ENCODE data around the gene HM13. TPM values are rescaled to one million over a fixed set of nuclear protein-coding genes. Genes with fewer than 3 reads are reported as not detected.

Gene HM13
- total and polyA plus RNA-seq, 4 donors: 57.6 to 210 (median 99.1) TPM

- Histone ChIP-seq H3K27ac (ENCODE audit: low read depth in 1 of 2, low read length in 2 of 2) (peak overlapping the region; percentile 65 to 66), H3K4me3 (ENCODE audit: low read depth in 1 of 3, low read length in 3 of 3) (no peak overlapping the region), H3K4me1 (ENCODE audit: control insufficient read depth in 4 of 4, insufficient read depth in 4 of 4, low read length in 3 of 4) (peaks cover 10 to 37% (median 25%) of the 10 kb centered on the region in 4 donors), H3K36me3 (ENCODE audit: control insufficient read depth in 4 of 4, insufficient read depth in 3 of 4, low read depth in 1 of 4, low read length in 3 of 4) (peaks cover 0 to 13% (median 8%) of the 10 kb centered on the region in 4 donors), H3K27me3 (ENCODE audit: control insufficient read depth in 4 of 4, insufficient read depth in 4 of 4, low read length in 3 of 4) (no peaks in the 10 kb centered on the region), H3K9ac (ENCODE audit: low read depth in 1 of 2, low read length in 2 of 2) (no peak overlapping the region), H3K9me3 (ENCODE audit: control insufficient read depth in 4 of 4, low read length in 3 of 4) (no peaks in the 10 kb centered on the region)
- 85% methylated on average over 21 of the region's 21 CpGs for WGBS
- TF ChIP-seq ZBTB33 (IDR thresholded peaks at IDR 0.05) (no peak), HNF4A (conservative IDR thresholded peaks at IDR 0.05) (no peak)
- DNase-seq (ENCODE audit: low spot score): no peak
Observed at GRCh38 chr20:31568041-31568731, 53.9 kb downstream of the HM13 start.

DNA sequence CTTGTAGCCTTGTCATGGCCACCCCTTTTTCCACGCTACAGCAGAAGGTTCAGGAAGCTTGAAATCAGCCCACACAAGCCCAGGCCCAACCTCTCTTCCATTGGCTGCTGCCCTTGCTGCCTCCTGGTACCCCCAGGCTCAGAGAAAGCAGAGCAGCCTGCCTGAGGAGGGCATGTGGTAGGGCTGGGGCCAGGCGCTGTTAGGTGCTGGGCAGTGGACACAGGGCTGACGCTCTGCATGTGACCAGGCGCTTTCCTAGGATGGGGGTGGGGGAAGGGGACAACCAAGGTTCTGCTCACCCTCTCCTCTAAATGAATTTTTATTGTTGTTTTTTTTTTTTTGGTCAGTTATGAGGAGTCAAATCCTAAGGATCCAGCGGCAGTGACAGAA is 54.5 kb downstream of the HM13 start:
- H3K9me3 ChIP-seq (ENCODE audit: control insufficient read depth in 4 of 4, low read length in 3 of 4): no peaks in the 10 kb centered on the region
- peaks cover 10 to 42% (median 26%) of the 10 kb centered on the region in 4 donors for H3K4me1 ChIP-seq (ENCODE audit: control insufficient read depth in 4 of 4, insufficient read depth in 4 of 4, low read length in 3 of 4)
- DNase-seq (ENCODE audit: low spot score): no peak
- H3K27me3 ChIP-seq (ENCODE audit: control insufficient read depth in 4 of 4, insufficient read depth in 4 of 4, low read length in 3 of 4): no peaks in the 10 kb centered on the region
- WGBS: 72% methylated on average over 5 of the region's 5 CpGs
- TF ChIP-seq TAF1 (conservative IDR thresholded peaks at IDR 0.05): no peak
- TF ChIP-seq EGR1 (IDR thresholded peaks at IDR 0.05; ENCODE audit: low read depth in 2 of 2): no peak
- no peak for TF ChIP-seq CTCF (IDR thresholded peaks at IDR 0.05; ENCODE audit: low read depth, low read length, missing input control)
- no peak for TF ChIP-seq MAX (IDR thresholded peaks at IDR 0.05)
- no peak for TF ChIP-seq HNF4A (conservative IDR thresholded peaks at IDR 0.05)
- TF ChIP-seq SP1 (IDR thresholded peaks at IDR 0.05): no peak
- no peak for TF ChIP-seq FOXA2 (IDR thresholded peaks at IDR 0.05)
- no peak for TF ChIP-seq FOXA1 (IDR thresholded peaks at IDR 0.05)
- TF ChIP-seq GABPA (IDR thresholded peaks at IDR 0.05 in 1 of 2, conservative IDR thresholded peaks at IDR 0.05 in 1 of 2): no peak
- no peak for TF ChIP-seq ATF3 (IDR thresholded peaks at IDR 0.05)
- no peak for TF ChIP-seq NR2F2 (IDR thresholded peaks at IDR 0.05)
- no peak for TF ChIP-seq REST (IDR thresholded peaks at IDR 0.05)
- no peak for TF ChIP-seq RXRA (IDR thresholded peaks at IDR 0.05)
- no peak for TF ChIP-seq RAD21 (IDR thresholded peaks at IDR 0.05)
- no peak for TF ChIP-seq JUND (IDR thresholded peaks at IDR 0.05)
- no peak for TF ChIP-seq YY1 (IDR thresholded peaks at IDR 0.05)
- no peak for TF ChIP-seq HNF4G (IDR thresholded peaks at IDR 0.05)
- no peak overlapping the region for H3K4me3 ChIP-seq (ENCODE audit: low read depth in 1 of 3, low read length in 3 of 3)
- H3K36me3 ChIP-seq (ENCODE audit: control insufficient read depth in 4 of 4, insufficient read depth in 3 of 4, low read depth in 1 of 4, low read length in 3 of 4): peaks cover 0 to 13% (median 8%) of the 10 kb centered on the region in 4 donors
- H3K9ac ChIP-seq (ENCODE audit: low read depth in 1 of 2, low read length in 2 of 2): no peak overlapping the region
- H3K27ac ChIP-seq (ENCODE audit: low read depth in 1 of 2, low read length in 2 of 2): peak overlapping the region; percentile 65 to 66

All from liver (tissue), 9 donors.